CD4-positive, CD25-positive, alpha-beta regulatory T cell (primary cell): ENCODE data around the gene POFUT1. TPM values are rescaled to one million over a fixed set of nuclear protein-coding genes. Genes with fewer than 3 reads are reported as not detected.

Experiments
- ATAC-seq, 2 donors: fragments of 150-1000 bp; cut with Tn5 transposase; one replicate each; pipeline ENCODE4 v1.10.0; 2021; ENCODE audit warnings: low read depth in 2 of 2, moderate number of reproducible peaks in 2 of 2, moderate library complexity in 1 of 2
- DNase-seq, 3 donors: peaks; one replicate each; pipeline versions ENCODE4 v3.0.0 to v3.0.0-alpha.2; 2012 to 2022; ENCODE audit warnings: mixed read lengths in 1 of 3
- H3K27ac ChIP-seq: one replicate; pipeline ENCODE4 v1.7.0; 2013; ENCODE audit warnings: mild to moderate bottlenecking, low read length; ENCODE audit not compliant: insufficient read depth, poor library complexity, severe bottlenecking
- H3K27me3 ChIP-seq: one replicate; pipeline ENCODE4 v1.7.0; 2013; ENCODE audit warnings: low read length; ENCODE audit not compliant: control insufficient read depth, insufficient read depth
- H3K36me3 ChIP-seq: one replicate; pipeline ENCODE4 v1.7.0; 2013; ENCODE audit warnings: mild to moderate bottlenecking, low read length, moderate library complexity; ENCODE audit not compliant: control insufficient read depth, insufficient read depth
- H3K4me1 ChIP-seq: 2 replicates; pipeline ENCODE4 v1.7.0; 2013; ENCODE audit warnings: mild to moderate bottlenecking, low read length; ENCODE audit not compliant: insufficient read depth, control insufficient read depth, poor library complexity, severe bottlenecking
- H3K4me3 ChIP-seq: one replicate; pipeline ENCODE4 v1.7.0; 2013; ENCODE audit warnings: low read depth, mild to moderate bottlenecking, low read length, moderate library complexity
- H3K9me3 ChIP-seq, 2 experiments: 1 replicate in 1 of 2; 2 replicates in 1 of 2; pipeline ENCODE4 v1.7.0; 2013; ENCODE audit warnings: low read length in 2 of 2, mild to moderate bottlenecking in 1 of 2, moderate library complexity in 1 of 2; ENCODE audit not compliant: control insufficient read depth in 2 of 2
- H3K27ac Mint-ChIP-seq, 3 donors: one replicate each; pipeline ENCODE4 v1.8.0; 2020 to 2022; ENCODE audit warnings: mild to moderate bottlenecking in 3 of 3, mixed read lengths in 3 of 3, moderate library complexity in 2 of 3
- H3K27me3 Mint-ChIP-seq: one replicate; pipeline ENCODE4 v1.8.0; 2022; ENCODE audit warnings: mild to moderate bottlenecking, mixed read lengths
- H3K36me3 Mint-ChIP-seq: one replicate; pipeline ENCODE4 v1.8.0; 2020; ENCODE audit warnings: mixed read lengths
- H3K4me1 Mint-ChIP-seq, 4 donors: one replicate each; pipeline ENCODE4 v1.8.0; 2020 to 2022; ENCODE audit warnings: mixed read lengths in 4 of 4, mild to moderate bottlenecking in 1 of 4
- H3K4me3 Mint-ChIP-seq, 4 donors: one replicate each; pipeline ENCODE4 v1.8.0; 2020 to 2022; ENCODE audit warnings: mild to moderate bottlenecking in 4 of 4, mixed read lengths in 4 of 4, moderate library complexity in 3 of 4
- H3K9me3 Mint-ChIP-seq, 7 donors: one replicate each; pipeline ENCODE4 v1.8.0; 2020 to 2022; ENCODE audit warnings: mixed read lengths in 7 of 7, mild to moderate bottlenecking in 3 of 7, moderate library complexity in 2 of 7
- polyA plus RNA-seq, 4 donors: library from polyadenylated mRNA; unstranded; fragments of 300-500 nt; fragmentation: Illumina TruSeq; gene quantifications; one replicate each; pipeline ENCODE4 v1.2.3, GENCODE V29; 2021
- total RNA-seq: library from RNA; stranded (reverse); gene quantifications from one replicate; pipeline ENCODE4 v1.2.3, GENCODE V29; 2022

POFUT1 gene
- total and polyA plus RNA-seq, 5 donors from 2014 or later = 10.0 to 14.3 (median 13.8) TPM

DNA sequence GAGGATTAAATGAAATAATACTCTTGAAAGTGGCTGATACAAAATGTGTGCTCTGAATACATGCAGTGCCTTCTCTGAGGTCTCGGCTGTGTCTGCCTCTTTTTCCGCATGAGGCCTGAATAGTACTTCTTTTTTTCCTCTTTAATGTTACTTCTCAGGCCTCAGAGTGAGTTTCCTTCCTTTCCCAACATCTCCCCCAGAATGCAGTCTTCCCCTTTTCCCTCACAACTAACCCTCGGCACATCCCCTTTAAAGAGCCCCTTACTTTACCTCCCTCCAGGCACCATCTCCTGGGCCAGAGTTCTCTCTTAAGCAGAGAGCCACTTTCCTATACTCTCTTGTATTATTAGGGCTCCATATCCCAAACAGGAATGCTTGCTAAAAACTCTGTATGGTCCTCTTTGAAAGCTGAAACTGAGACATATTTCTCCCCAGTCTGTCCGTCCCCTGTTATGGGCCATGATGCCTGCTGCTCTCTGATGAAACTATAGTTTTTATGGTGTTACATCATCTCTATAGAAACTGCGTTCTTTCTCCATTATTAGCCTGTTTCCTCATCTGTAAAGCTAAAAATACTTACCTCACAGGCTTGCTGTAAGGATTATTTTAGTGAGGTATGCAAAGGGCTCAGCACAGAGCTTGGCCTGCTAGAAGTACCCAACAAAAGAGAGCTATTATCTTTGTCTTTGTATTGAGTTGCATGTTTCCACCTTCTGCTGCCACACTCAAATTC is 2.4 kb upstream of the POFUT1 start:
- Mint-ChIP-seq H3K4me3 (peak overlapping the region; percentile 95 to 98 (median 97)), H3K27ac (peak overlapping the region; percentile 82 to 94 (median 89)), H3K9me3 (no peaks in the 10 kb centered on the region), H3K36me3 (peaks cover 18% of the 10 kb centered on the region), H3K27me3 (no peaks in the 10 kb centered on the region), H3K4me1 (peaks cover 30 to 80% (median 57%) of the 10 kb centered on the region in 4 donors)
- H3K36me3 ChIP-seq = peaks cover 13% of the 10 kb centered on the region
- ATAC-seq = no peak
- peak overlapping the region; percentile 59 for H3K27ac ChIP-seq
- H3K9me3 ChIP-seq = no peaks in the 10 kb centered on the region
- peaks cover 61% of the 10 kb centered on the region for H3K4me1 ChIP-seq
- H3K27me3 ChIP-seq = no peaks in the 10 kb centered on the region
- peak in 1 of 3 donors; percentile 10 for DNase-seq
- H3K4me3 ChIP-seq = peak overlapping the region; percentile 81

GRCh38 chr20:32205843-32206759 is 1.6 kb upstream of the POFUT1 start:
- Mint-ChIP-seq H3K27ac (peak overlapping the region; percentile 82 to 94 (median 89)), H3K4me3 (peak overlapping the region; percentile 95 to 98 (median 97)), H3K27me3 (no peaks in the 10 kb centered on the region), H3K9me3 (no peaks in the 10 kb centered on the region), H3K4me1 (peaks cover 38 to 84% (median 61%) of the 10 kb centered on the region in 4 donors), H3K36me3 (peaks cover 21% of the 10 kb centered on the region)
- peak overlapping the region; percentile 81 for H3K4me3 ChIP-seq
- H3K27ac ChIP-seq = peak overlapping the region; percentile 69
- no peaks in the 10 kb centered on the region for H3K9me3 ChIP-seq
- DNase-seq = peak in 1 of 3 donors; percentile 9
- H3K4me1 ChIP-seq = peaks cover 61% of the 10 kb centered on the region
- ATAC-seq = no peak
- no peaks in the 10 kb centered on the region for H3K27me3 ChIP-seq
- H3K36me3 ChIP-seq = peaks cover 11% of the 10 kb centered on the region

DNA sequence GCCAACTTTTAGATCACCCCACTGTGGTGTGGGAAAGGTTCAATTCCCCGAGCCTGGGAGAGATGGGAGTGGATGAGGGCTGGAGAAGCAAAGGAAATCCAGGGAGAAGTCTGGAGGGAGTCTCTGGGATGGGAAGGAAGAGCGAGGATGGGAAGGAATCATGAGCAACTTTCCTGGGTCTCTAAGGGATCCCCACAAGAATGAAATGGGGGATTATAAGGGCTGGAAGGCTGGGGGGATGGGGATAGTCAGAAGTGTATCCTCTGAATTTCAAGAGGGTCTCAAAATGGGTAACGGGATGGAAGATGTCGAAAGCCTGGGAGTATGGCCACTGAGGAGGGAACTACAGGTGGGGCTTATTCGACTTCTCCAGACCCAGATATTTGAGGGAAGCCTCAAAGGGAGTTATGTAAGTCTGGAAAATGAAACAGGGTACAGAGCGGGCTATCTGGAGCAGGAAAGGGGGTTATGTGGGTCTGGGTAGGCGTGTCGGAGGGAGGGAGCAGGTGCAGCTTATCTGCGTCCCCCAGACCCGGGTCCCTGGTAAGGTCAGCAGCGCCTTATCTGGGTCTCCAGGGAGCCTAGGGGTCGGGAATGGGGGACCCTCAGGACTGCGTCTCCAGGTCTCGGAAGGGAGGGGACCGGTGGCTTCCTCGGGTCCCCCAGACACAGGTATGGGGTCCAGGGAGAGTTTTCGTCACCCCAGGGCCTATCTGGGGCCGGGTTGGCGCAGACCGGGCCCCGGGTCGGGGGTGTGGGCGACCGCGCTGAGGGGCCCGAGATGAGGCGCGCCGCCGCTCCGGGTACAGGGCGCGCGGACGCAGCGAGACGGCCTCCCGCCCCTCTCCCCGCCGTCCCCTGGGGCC is 687 bp upstream of the POFUT1 start:
- H3K4me1 ChIP-seq = peaks cover 61% of the 10 kb centered on the region
- H3K36me3 Mint-ChIP-seq = peaks cover 25% of the 10 kb centered on the region
- no peaks in the 10 kb centered on the region for H3K27me3 Mint-ChIP-seq
- no peak for ATAC-seq
- H3K27ac ChIP-seq = peak overlapping the region; percentile 69
- peaks cover 9% of the 10 kb centered on the region for H3K36me3 ChIP-seq
- peak overlapping the region; percentile 95 to 98 (median 97) for H3K4me3 Mint-ChIP-seq
- H3K9me3 ChIP-seq = no peaks in the 10 kb centered on the region
- H3K4me3 ChIP-seq = peak overlapping the region; percentile 81
- peak overlapping the region; percentile 82 to 94 (median 89) for H3K27ac Mint-ChIP-seq
- no peaks in the 10 kb centered on the region for H3K27me3 ChIP-seq
- H3K4me1 Mint-ChIP-seq = peaks cover 38 to 86% (median 65%) of the 10 kb centered on the region in 4 donors
- DNase-seq = peak in 1 of 3 donors; percentile 36
- H3K9me3 Mint-ChIP-seq = no peaks in the 10 kb centered on the region

- H3K27me3 ChIP-seq = no peaks in the 10 kb centered on the region
- no peaks in the 10 kb centered on the region for H3K9me3 Mint-ChIP-seq
- no peak for ATAC-seq
- peak overlapping the region; percentile 90 to 98 (median 94) for H3K4me3 Mint-ChIP-seq
- H3K4me1 ChIP-seq = peaks cover 50% of the 10 kb centered on the region
- DNase-seq = no peak
- peak overlapping the region; percentile 71 for H3K27ac ChIP-seq
- H3K36me3 ChIP-seq = peaks cover 13% of the 10 kb centered on the region
- no peaks in the 10 kb centered on the region for H3K9me3 ChIP-seq
- H3K4me3 ChIP-seq = peak overlapping the region; percentile 91
- peaks cover 37 to 75% (median 51%) of the 10 kb centered on the region in 4 donors for H3K4me1 Mint-ChIP-seq
- H3K27ac Mint-ChIP-seq = peak overlapping the region; percentile 82 to 94 (median 92)
- peaks cover 24% of the 10 kb centered on the region for H3K36me3 Mint-ChIP-seq
- H3K27me3 Mint-ChIP-seq = no peaks in the 10 kb centered on the region
These were observed 947 bp downstream of the POFUT1 start for GRCh38 chr20:32208499-32209154.

- Mint-ChIP-seq H3K4me3 (peak overlapping the region; percentile 70 to 98 (median 91)), H3K36me3 (peaks cover 32% of the 10 kb centered on the region), H3K27ac (peak overlapping the region; percentile 4 to 94 (median 82)), H3K27me3 (peaks cover 4% of the 10 kb centered on the region), H3K4me1 (peaks cover 26 to 63% (median 42%) of the 10 kb centered on the region in 4 donors), H3K9me3 (no peaks in the 10 kb centered on the region)
- Histone ChIP-seq H3K4me3 (no peak overlapping the region), H3K9me3 (no peaks in the 10 kb centered on the region), H3K27me3 (no peaks in the 10 kb centered on the region), H3K4me1 (peaks cover 36% of the 10 kb centered on the region), H3K36me3 (peaks cover 20% of the 10 kb centered on the region), H3K27ac (no peak overlapping the region)
- no peak for DNase-seq
- no peak for ATAC-seq
These were observed 2.3 kb downstream of the POFUT1 start for GRCh38 chr20:32209850-32210605.

DNA sequence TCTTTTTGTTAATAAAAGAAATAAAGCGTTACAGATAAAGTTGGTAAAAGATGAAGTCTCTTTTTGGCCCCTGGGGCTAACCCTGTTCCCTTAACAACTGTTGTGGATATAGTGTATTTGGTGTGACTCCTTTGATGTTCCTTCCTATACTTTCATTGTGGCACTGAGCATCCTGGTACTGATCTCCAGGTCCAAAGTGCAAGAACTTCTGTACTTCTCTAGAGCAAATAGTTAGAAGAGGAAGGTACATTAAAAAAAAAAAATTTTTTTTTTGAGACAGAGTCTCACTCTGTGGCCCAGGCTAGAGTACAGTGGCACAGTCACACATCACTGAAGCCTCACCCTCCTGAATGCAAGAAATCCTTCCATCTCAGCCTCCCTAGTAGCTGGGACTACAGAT is 6.2 kb downstream of the POFUT1 start:
- H3K36me3 Mint-ChIP-seq = peaks cover 56% of the 10 kb centered on the region
- Histone ChIP-seq H3K9me3 (no peaks in the 10 kb centered on the region), H3K27me3 (no peaks in the 10 kb centered on the region), H3K36me3 (peaks cover 56% of the 10 kb centered on the region), H3K27ac (no peak overlapping the region), H3K4me1 (peaks cover 7% of the 10 kb centered on the region), H3K4me3 (no peak overlapping the region)
- H3K4me3 Mint-ChIP-seq = no peak overlapping the region
- no peak overlapping the region for H3K27ac Mint-ChIP-seq
- DNase-seq (no peak), ATAC-seq (no peak)
- H3K9me3 Mint-ChIP-seq = no peaks in the 10 kb centered on the region
- H3K27me3 Mint-ChIP-seq = peaks cover 4% of the 10 kb centered on the region
- peaks cover 18 to 37% (median 25%) of the 10 kb centered on the region in 4 donors for H3K4me1 Mint-ChIP-seq
